Esophagus mucosa (tissue), 1 donor: ENCODE measurements around the gene CCDC146. TPM values are rescaled to one million over a fixed set of nuclear protein-coding genes. Genes with fewer than 3 reads are reported as not detected.
"Not testable (repeated sequence)": the region's sequence is repeated elsewhere in the genome, so short reads cannot be mapped to it uniquely, and the experiment has no call there.

Source experiments
- ATAC-seq: fragments of 200-7000 bp; cut with Tn5 transposase; one replicate; pipeline ENCODE4 v1.9.1; 2020
- total RNA-seq: library from RNA; stranded (reverse); gene quantifications from one replicate; pipeline ENCODE4 v1.2.4, GENCODE V29; 2023
- donor health status: DM: yes; HTN: yes; CAD: no.

The CCDC146 gene
- total RNA-seq, 1 donor from 2014 or later, result 6.7 TPM

- peak; percentile 85 for ATAC-seq
Observed at GRCh38 chr7:77331938-77332695, 209.7 kb downstream of the CCDC146 start.

GRCh38 chr7:77334039-77334438 lies 211.6 kb downstream of the CCDC146 start:
- ATAC-seq, result not testable (repeated sequence)

GRCh38 chr7:77335581-77335980 lies 213.2 kb downstream of the CCDC146 start:
- no peak for ATAC-seq

GRCh38 chr7:77337456-77337990 lies 215.1 kb downstream of the CCDC146 start:
- no peak for ATAC-seq

- no peak for ATAC-seq
Observed at GRCh38 chr7:77338260-77338659, 215.8 kb downstream of the CCDC146 start.

- ATAC-seq, result no peak
Observed at GRCh38 chr7:77338883-77339629, 216.6 kb downstream of the CCDC146 start.

GRCh38 chr7:77339726-77340125 lies 217.3 kb downstream of the CCDC146 start:
- no peak for ATAC-seq

Other genes starting within 250 kb of the CCDC146 start
- not detected for gene SPDYE17, start 90.3 kb upstream of the CCDC146 start, total RNA-seq
- not detected for gene SPDYE18, start 60.1 kb upstream of the CCDC146 start, total RNA-seq
- gene FGL2, start 77.2 kb downstream of the CCDC146 start, total RNA-seq, result 1.6 TPM